SK-N-SH (cell line): Measurements from ENCODE around the gene HBG2.

Experiments used
- CTCF ChIP-seq: fragments of 200-600 bp; sonication (generic); IDR thresholded peaks from 2 replicates; pipeline ENCODE4 v1.6.1; 2017; ENCODE audit warnings: antibody characterized with exemption, mild to moderate bottlenecking, moderate library complexity
- EP300 ChIP-seq, 2 experiments: IDR thresholded peaks; 2 replicates each; pipeline versions ENCODE4 v1.4.0 to v1.6.1; 2012; ENCODE audit warnings: borderline replicate concordance in 1 of 2, low read depth in 1 of 2, low read length in 1 of 2
- EZH2phosphoT487 ChIP-seq: fragments of 200-600 bp; sonication (generic); IDR thresholded peaks from 2 replicates; pipeline ENCODE4 v1.6.1; 2017; ENCODE audit warnings: low read depth, mixed run types, mild to moderate bottlenecking, antibody characterized with exemption, moderate library complexity, borderline replicate concordance
- GATA2 ChIP-seq: sonication (generic); formaldehyde crosslinking; IDR thresholded peaks from 2 replicates; pipeline ENCODE4 v1.5.0; 2020; ENCODE audit warnings: mild to moderate bottlenecking, missing genetic modification reagents
- JUND ChIP-seq: IDR thresholded peaks from 2 replicates; pipeline ENCODE4 v1.4.0; 2012
- PBX3 ChIP-seq: IDR thresholded peaks from 2 replicates; pipeline ENCODE4; 2012
- POLR2AphosphoS5 ChIP-seq: IDR thresholded peaks from 2 replicates; pipeline ENCODE4 v1.6.1; 2012; ENCODE audit warnings: low read depth, low read length
- RAD21 ChIP-seq: IDR thresholded peaks from 2 replicates; pipeline ENCODE4 v1.6.1; 2012; ENCODE audit warnings: mild to moderate bottlenecking, low read length
- RCOR1 ChIP-seq: fragments of 150-350 bp; IDR thresholded peaks from 2 replicates; pipeline ENCODE4 v1.6.1; 2017; ENCODE audit warnings: antibody characterized with exemption, low read length
- RFX5 ChIP-seq: IDR thresholded peaks from 2 replicates; pipeline ENCODE4 v1.6.1; 2012; ENCODE audit warnings: mild to moderate bottlenecking, improper control_type of control experiment, low read length
- SMC3 ChIP-seq: IDR thresholded peaks from 2 replicates; pipeline ENCODE4 v1.6.1; 2012; ENCODE audit warnings: low read depth, low read length, improper control_type of control experiment
- TAF1 ChIP-seq: IDR thresholded peaks from 2 replicates; pipeline ENCODE4 v1.6.1; 2012; ENCODE audit warnings: low read depth, mild to moderate bottlenecking, low read length, moderate library complexity, borderline replicate concordance
- YY1 ChIP-seq: IDR thresholded peaks from 2 replicates; pipeline ENCODE4 v1.4.0; 2012; ENCODE audit warnings: low read depth, mild to moderate bottlenecking
- TF ChIP-seq, protein P1 (sequence below): IDR thresholded peaks from 2 replicates; pipeline ENCODE4 v1.6.1; 2012; ENCODE audit warnings: mild to moderate bottlenecking, low read depth, low read length, moderate library complexity

DNA sequence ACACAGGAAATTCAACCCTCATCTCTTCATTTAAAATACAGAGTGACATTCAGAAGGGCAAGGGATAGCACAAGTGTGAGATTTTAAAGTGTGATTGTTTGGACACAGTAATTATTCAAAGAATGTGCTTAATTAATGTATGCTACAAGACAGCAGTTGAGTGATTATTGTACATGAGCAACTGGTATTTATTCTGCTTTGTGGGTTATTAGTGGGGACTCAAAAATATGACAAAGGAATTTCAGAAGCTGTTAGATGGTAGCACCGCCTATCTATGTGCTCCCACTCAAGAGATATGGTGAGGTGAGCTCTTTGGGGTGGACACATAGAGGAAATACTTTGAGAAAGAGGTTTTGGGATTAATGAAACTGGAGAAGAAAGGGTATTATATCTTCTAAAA, 14.5 kb downstream of the HBG2 start:
- TF ChIP-seq GATA2 (no peak), TAF1 (no peak), RCOR1 (no peak), PBX3 (no peak), YY1 (no peak), EZH2phosphoT487 (no peak), JUND (no peak), RFX5 (no peak), CTCF (no peak), SMC3 (no peak), EP300 (IDR thresholded peaks at IDR 0.05; ENCODE audit: borderline replicate concordance in 1 of 2, low read depth in 1 of 2, low read length in 1 of 2) (no peak), RAD21 (no peak), POLR2AphosphoS5 (no peak)
- TF ChIP-seq, protein P1, sequence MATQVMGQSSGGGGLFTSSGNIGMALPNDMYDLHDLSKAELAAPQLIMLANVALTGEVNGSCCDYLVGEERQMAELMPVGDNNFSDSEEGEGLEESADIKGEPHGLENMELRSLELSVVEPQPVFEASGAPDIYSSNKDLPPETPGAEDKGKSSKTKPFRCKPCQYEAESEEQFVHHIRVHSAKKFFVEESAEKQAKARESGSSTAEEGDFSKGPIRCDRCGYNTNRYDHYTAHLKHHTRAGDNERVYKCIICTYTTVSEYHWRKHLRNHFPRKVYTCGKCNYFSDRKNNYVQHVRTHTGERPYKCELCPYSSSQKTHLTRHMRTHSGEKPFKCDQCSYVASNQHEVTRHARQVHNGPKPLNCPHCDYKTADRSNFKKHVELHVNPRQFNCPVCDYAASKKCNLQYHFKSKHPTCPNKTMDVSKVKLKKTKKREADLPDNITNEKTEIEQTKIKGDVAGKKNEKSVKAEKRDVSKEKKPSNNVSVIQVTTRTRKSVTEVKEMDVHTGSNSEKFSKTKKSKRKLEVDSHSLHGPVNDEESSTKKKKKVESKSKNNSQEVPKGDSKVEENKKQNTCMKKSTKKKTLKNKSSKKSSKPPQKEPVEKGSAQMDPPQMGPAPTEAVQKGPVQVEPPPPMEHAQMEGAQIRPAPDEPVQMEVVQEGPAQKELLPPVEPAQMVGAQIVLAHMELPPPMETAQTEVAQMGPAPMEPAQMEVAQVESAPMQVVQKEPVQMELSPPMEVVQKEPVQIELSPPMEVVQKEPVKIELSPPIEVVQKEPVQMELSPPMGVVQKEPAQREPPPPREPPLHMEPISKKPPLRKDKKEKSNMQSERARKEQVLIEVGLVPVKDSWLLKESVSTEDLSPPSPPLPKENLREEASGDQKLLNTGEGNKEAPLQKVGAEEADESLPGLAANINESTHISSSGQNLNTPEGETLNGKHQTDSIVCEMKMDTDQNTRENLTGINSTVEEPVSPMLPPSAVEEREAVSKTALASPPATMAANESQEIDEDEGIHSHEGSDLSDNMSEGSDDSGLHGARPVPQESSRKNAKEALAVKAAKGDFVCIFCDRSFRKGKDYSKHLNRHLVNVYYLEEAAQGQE: no peak
